Measurements from ENCODE around the gene MTMR11. TPM values are rescaled to one million over a fixed set of nuclear protein-coding genes. Genes with fewer than 3 reads are reported as not detected.
"Not testable (repeated sequence)": the region's sequence is repeated elsewhere in the genome, so short reads cannot be mapped to it uniquely, and the experiment has no call there.

MTMR11 gene
- total RNA-seq, 2 experiments from 2014 or later = 0.49 to 0.70 TPM

DNA sequence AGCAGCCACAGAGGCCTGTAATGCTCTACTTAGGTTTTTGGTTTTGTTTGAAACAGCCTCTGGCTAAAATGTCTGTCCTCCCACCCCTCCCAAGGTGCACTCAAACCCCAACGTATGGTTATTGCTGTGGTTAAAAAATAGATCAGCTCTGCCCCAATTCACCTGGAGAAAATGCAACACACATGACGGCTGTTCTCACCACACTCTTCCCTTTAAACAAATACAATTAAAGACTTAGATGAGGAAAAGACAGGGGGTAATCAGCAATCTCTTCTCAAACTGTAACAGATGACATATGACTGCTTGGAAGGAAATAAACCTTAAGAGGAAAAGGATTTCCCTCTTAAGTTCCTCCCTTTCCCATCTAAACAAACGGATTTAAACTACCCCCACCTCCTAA, 6.2 kb upstream of the MTMR11 start:
- intact Hi-C loops (cut with DNase I, micrococcal nuclease) = no loop called here
- ChIA-PET POLR2A (interaction anchor here (3.4 kb wide), 1 partner anchor 56 kb away, joined by 14 read pairs; a partner anchor contains a TSS), CTCF (no interaction called here)
- H3K36me3 Mint-ChIP-seq (ENCODE audit: low read depth) = peaks cover 14% of the 10 kb centered on the region
- no peak overlapping the region for H3K27ac ChIP-seq (ENCODE audit: low read depth in 1 of 2, low read length in 2 of 2)
- DNase-seq (no peak), ATAC-seq (ENCODE audit: poor library complexity) (no peak)
- peaks cover 13% of the 10 kb centered on the region for H3K4me1 ChIP-seq (ENCODE audit: insufficient read depth, low read length)
- H3K4me3 Mint-ChIP-seq = no peak overlapping the region
- no peaks in the 10 kb centered on the region for H3K27me3 Mint-ChIP-seq
- H3K36me3 ChIP-seq (ENCODE audit: insufficient read depth, low read length) = peaks cover 15% of the 10 kb centered on the region
- H3K9me3 Mint-ChIP-seq = no peaks in the 10 kb centered on the region
- TF ChIP-seq, protein P1, sequence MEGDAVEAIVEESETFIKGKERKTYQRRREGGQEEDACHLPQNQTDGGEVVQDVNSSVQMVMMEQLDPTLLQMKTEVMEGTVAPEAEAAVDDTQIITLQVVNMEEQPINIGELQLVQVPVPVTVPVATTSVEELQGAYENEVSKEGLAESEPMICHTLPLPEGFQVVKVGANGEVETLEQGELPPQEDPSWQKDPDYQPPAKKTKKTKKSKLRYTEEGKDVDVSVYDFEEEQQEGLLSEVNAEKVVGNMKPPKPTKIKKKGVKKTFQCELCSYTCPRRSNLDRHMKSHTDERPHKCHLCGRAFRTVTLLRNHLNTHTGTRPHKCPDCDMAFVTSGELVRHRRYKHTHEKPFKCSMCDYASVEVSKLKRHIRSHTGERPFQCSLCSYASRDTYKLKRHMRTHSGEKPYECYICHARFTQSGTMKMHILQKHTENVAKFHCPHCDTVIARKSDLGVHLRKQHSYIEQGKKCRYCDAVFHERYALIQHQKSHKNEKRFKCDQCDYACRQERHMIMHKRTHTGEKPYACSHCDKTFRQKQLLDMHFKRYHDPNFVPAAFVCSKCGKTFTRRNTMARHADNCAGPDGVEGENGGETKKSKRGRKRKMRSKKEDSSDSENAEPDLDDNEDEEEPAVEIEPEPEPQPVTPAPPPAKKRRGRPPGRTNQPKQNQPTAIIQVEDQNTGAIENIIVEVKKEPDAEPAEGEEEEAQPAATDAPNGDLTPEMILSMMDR (IDR thresholded peaks at IDR 0.05) = no peak
- no peaks in the 10 kb centered on the region for H3K27me3 ChIP-seq (ENCODE audit: control insufficient read depth in 1 of 2, insufficient read depth in 2 of 2, low read length in 2 of 2)
- H3K4me3 ChIP-seq (ENCODE audit: low read length) = no peak overlapping the region
- no peak overlapping the region for H3K27ac Mint-ChIP-seq
- no peaks in the 10 kb centered on the region for H3K9me3 ChIP-seq (ENCODE audit: control insufficient read depth in 1 of 2, insufficient read depth in 1 of 2, low read length in 2 of 2)
- peaks cover 9% of the 10 kb centered on the region for H3K4me1 Mint-ChIP-seq (ENCODE audit: low read depth)

DNA sequence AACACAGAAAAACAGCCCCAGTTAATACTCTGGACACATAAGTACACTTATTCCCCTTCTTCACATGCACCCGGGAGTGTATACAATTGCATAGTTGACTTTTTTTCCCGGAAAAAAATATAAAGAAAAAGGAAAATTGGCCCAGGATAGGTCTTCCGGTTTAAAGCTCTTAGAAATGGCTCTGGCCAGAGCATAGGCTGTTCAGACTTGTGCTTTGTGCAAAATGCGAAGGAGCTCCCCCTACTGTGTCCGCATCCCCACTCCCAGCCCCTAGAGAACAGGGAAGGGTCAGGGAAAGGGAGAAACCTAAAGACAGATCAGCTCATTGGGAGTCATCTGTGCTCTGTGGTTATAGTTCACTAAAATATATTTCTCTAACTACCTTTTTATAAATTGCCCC, 5.5 kb upstream of the MTMR11 start:
- Histone ChIP-seq H3K27me3 (ENCODE audit: control insufficient read depth in 1 of 2, insufficient read depth in 2 of 2, low read length in 2 of 2) (no peaks in the 10 kb centered on the region), H3K9me3 (ENCODE audit: control insufficient read depth in 1 of 2, insufficient read depth in 1 of 2, low read length in 2 of 2) (no peaks in the 10 kb centered on the region), H3K4me1 (ENCODE audit: insufficient read depth, low read length) (peaks cover 19% of the 10 kb centered on the region), H3K36me3 (ENCODE audit: insufficient read depth, low read length) (peaks cover 15% of the 10 kb centered on the region), H3K4me3 (ENCODE audit: low read length) (no peak overlapping the region), H3K27ac (ENCODE audit: low read depth in 1 of 2, low read length in 2 of 2) (no peak overlapping the region)
- Mint-ChIP-seq H3K27me3 (no peaks in the 10 kb centered on the region), H3K27ac (no peak overlapping the region), H3K4me3 (no peak overlapping the region), H3K36me3 (ENCODE audit: low read depth) (peaks cover 9% of the 10 kb centered on the region), H3K4me1 (ENCODE audit: low read depth) (peaks cover 16% of the 10 kb centered on the region), H3K9me3 (no peaks in the 10 kb centered on the region)
- no peak for ATAC-seq (ENCODE audit: poor library complexity)
- ChIA-PET POLR2A (interaction anchor here (3.4 kb wide), 1 partner anchor 55 kb away, joined by 14 read pairs; a partner anchor contains a TSS), CTCF (no interaction called here)
- intact Hi-C loops (cut with DNase I, micrococcal nuclease) = no loop called here
- TF ChIP-seq, protein P1 (IDR thresholded peaks at IDR 0.05) = no peak
- DNase-seq = no peak

DNA sequence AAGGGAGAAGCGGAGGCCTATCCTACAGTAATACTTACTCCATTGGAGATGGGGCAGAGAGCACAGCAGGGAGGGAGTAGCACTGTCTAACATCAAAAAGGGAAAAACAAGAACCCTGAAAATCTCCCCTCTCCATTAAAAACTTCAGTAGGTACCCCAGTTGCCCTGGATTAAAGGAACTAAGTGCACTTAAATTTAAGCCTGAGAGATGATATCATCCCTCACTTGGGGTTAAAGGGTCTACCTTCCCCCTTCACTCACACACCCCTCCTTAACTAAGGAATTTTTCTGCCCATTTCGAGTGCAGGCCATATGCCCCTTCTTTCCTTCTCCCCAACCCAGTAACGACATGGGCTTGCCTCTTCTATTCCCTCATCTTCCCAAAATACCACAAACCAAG, 3.7 kb upstream of the MTMR11 start:
- H3K36me3 ChIP-seq (ENCODE audit: insufficient read depth, low read length) = peaks cover 10% of the 10 kb centered on the region
- H3K4me3 Mint-ChIP-seq = no peak overlapping the region
- no peaks in the 10 kb centered on the region for H3K27me3 ChIP-seq (ENCODE audit: control insufficient read depth in 1 of 2, insufficient read depth in 2 of 2, low read length in 2 of 2)
- TF ChIP-seq, protein P1 (IDR thresholded peaks at IDR 0.05) = no peak
- intact Hi-C loops (cut with DNase I, micrococcal nuclease) = no loop called here
- ATAC-seq (ENCODE audit: poor library complexity) (no peak), DNase-seq (no peak)
- POLR2A ChIA-PET = interaction anchor here (0.6 to 3.4 kb wide), 4 partner anchors 9 to 293 kb away, joined by 3 to 14 read pairs (median 3); a partner anchor contains a TSS
- H3K9me3 Mint-ChIP-seq = no peaks in the 10 kb centered on the region
- peaks cover 19% of the 10 kb centered on the region for H3K4me1 ChIP-seq (ENCODE audit: insufficient read depth, low read length)
- no peaks in the 10 kb centered on the region for H3K27me3 Mint-ChIP-seq
- CTCF ChIA-PET = interaction anchor here (0.6 to 1.0 kb wide), 2 partner anchors 111 to 308 kb away, joined by 3 to 5 read pairs; no protein-coding TSS in a partner anchor
- no peak overlapping the region for H3K27ac Mint-ChIP-seq
- H3K36me3 Mint-ChIP-seq (ENCODE audit: low read depth) = no peaks in the 10 kb centered on the region
- H3K4me1 Mint-ChIP-seq (ENCODE audit: low read depth) = peaks cover 18% of the 10 kb centered on the region
- H3K4me3 ChIP-seq (ENCODE audit: low read length) = no peak overlapping the region
- H3K9me3 ChIP-seq (ENCODE audit: control insufficient read depth in 1 of 2, insufficient read depth in 1 of 2, low read length in 2 of 2) = no peaks in the 10 kb centered on the region
- no peak overlapping the region for H3K27ac ChIP-seq (ENCODE audit: low read depth in 1 of 2, low read length in 2 of 2)

DNA sequence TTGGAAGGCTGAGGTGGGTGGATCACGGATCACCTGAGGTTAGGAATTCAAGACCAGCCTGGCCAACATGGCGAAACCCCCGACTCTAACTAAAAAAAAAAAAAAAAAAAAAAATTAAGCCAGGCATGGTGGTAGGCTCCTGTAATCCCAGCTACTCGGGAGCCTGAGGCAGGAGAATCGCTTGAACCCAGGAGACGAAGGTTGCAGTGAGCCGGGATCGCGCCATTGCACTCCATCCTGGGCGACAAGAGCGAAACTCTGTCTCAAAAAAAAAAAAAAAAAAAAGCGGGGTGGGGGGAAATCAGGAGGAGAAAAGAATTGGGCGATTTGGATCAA, 2.0 kb upstream of the MTMR11 start:
- H3K4me3 Mint-ChIP-seq; H3K9me3 ChIP-seq (ENCODE audit: control insufficient read depth in 1 of 2, insufficient read depth in 1 of 2, low read length in 2 of 2); CTCF ChIA-PET; intact Hi-C loops (cut with DNase I, micrococcal nuclease); H3K27me3 ChIP-seq (ENCODE audit: control insufficient read depth in 1 of 2, insufficient read depth in 2 of 2, low read length in 2 of 2); H3K27ac ChIP-seq (ENCODE audit: low read depth in 1 of 2, low read length in 2 of 2); ATAC-seq (ENCODE audit: poor library complexity); H3K9me3 Mint-ChIP-seq; H3K4me3 ChIP-seq (ENCODE audit: low read length); DNase-seq; H3K36me3 ChIP-seq (ENCODE audit: insufficient read depth, low read length); H3K27me3 Mint-ChIP-seq; H3K36me3 Mint-ChIP-seq (ENCODE audit: low read depth): not testable (repeated sequence)
- Mint-ChIP-seq H3K27ac (peak overlapping the region; percentile 57), H3K4me1 (ENCODE audit: low read depth) (peaks cover 18% of the 10 kb centered on the region)
- H3K4me1 ChIP-seq (ENCODE audit: insufficient read depth, low read length) = peaks cover 19% of the 10 kb centered on the region
- POLR2A ChIA-PET = interaction anchor here (1.0 to 1.2 kb wide), 2 partner anchors 11 to 51 kb away, joined by 3 to 4 read pairs; a partner anchor contains a TSS

Data from CD4-positive, alpha-beta T cell (primary cell).